ENCODE measurements around the gene GAL3ST2. TPM values are rescaled to one million over a fixed set of nuclear protein-coding genes. Genes with fewer than 3 reads are reported as not detected.

GAL3ST2 gene
- total RNA-seq, 1 donor from 2014 or later = 0.42 TPM

DNA sequence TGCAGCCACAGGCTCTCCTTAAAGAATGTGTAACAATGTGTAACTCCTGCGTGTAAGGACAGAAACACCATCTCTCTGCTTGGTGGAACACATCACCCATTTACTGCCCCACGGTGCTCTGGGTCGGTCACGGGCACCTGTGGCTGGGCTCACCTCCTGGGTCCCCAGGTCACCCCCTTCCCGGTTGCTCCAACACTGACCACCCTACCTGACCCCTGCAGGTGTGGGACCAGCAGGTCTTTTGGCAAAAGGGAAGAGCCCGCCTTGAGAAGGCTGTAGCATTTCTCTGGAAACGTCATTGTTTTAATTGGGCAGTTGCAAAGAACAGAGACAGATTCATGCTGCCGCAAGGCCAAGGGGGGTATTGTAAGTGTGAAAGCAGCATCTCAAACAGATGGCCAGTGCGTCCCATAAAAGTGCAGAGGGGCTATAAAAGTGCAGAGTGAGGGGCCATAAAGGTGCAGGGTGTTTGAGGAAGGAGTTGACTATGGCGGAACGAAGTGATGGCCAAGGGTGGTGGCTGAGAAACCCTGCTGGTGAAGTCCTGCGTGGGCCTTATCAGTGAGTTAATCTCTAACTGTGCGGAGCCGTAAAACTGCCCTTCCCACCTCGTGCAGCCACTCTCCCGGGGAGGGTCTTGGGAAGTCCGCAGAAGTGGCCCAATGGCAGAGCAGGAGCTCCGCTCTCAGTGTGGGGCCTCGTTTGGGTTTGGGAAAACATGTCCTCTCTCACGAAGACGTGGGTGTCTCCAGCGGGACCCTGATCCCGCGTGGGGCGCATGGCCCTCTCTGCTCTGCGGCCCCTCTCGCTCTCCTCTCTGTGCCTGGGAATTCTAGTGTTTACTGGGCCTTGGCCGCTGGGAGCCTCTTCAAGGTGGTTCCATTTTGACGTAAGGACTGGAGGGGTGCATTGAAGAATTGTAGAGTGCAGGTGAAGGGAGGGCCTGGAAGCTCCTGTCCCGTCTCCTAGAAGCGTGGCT lies 18.7 kb downstream of the GAL3ST2 start:
- no peaks in the 10 kb centered on the region for H3K4me1 Mint-ChIP-seq (ENCODE audit: low read depth, unreplicated experiment)
- peaks cover 13% of the 10 kb centered on the region for H3K36me3 Mint-ChIP-seq (ENCODE audit: unreplicated experiment)
- H3K4me3 Mint-ChIP-seq (ENCODE audit: unreplicated experiment) = no peak overlapping the region
- DNase-seq = no peak
- H3K27me3 Mint-ChIP-seq (ENCODE audit: unreplicated experiment) = peaks cover 2% of the 10 kb centered on the region
- peaks cover 8% of the 10 kb centered on the region for H3K9me3 Mint-ChIP-seq (ENCODE audit: unreplicated experiment)
- no peak overlapping the region for H3K27ac Mint-ChIP-seq (ENCODE audit: unreplicated experiment)
- TF ChIP-seq, protein P1, sequence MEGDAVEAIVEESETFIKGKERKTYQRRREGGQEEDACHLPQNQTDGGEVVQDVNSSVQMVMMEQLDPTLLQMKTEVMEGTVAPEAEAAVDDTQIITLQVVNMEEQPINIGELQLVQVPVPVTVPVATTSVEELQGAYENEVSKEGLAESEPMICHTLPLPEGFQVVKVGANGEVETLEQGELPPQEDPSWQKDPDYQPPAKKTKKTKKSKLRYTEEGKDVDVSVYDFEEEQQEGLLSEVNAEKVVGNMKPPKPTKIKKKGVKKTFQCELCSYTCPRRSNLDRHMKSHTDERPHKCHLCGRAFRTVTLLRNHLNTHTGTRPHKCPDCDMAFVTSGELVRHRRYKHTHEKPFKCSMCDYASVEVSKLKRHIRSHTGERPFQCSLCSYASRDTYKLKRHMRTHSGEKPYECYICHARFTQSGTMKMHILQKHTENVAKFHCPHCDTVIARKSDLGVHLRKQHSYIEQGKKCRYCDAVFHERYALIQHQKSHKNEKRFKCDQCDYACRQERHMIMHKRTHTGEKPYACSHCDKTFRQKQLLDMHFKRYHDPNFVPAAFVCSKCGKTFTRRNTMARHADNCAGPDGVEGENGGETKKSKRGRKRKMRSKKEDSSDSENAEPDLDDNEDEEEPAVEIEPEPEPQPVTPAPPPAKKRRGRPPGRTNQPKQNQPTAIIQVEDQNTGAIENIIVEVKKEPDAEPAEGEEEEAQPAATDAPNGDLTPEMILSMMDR (IDR thresholded peaks at IDR 0.05; ENCODE audit: partially characterized antibody, unreplicated experiment) = no peak

DNA sequence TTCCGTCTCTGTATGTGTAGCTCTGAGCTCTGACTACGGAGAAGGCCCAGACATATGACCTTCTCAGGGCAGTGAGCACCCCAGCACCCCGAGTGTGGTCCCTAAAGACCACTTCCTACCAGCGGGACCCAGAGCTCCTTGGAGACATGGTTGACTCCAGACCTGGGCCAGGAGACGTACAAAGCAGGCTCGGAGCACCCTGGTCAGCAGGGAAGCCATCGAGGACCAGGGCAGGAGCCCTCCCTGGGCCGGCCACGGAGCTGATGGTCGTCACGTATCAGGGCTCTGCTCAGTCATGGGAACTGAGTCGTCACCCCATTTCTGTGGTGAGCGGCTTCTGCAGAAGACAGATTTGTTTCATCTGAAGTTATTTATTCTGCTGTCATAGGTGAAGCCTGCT lies 19.6 kb downstream of the GAL3ST2 start:
- DNase-seq = peak; percentile 6
- peaks cover 4% of the 10 kb centered on the region for H3K36me3 Mint-ChIP-seq (ENCODE audit: unreplicated experiment)
- TF ChIP-seq, protein P1 (IDR thresholded peaks at IDR 0.05; ENCODE audit: partially characterized antibody, unreplicated experiment) = no peak
- H3K27me3 Mint-ChIP-seq (ENCODE audit: unreplicated experiment) = peaks cover 2% of the 10 kb centered on the region
- H3K4me1 Mint-ChIP-seq (ENCODE audit: low read depth, unreplicated experiment) = no peaks in the 10 kb centered on the region
- H3K4me3 Mint-ChIP-seq (ENCODE audit: unreplicated experiment) = no peak overlapping the region
- H3K9me3 Mint-ChIP-seq (ENCODE audit: unreplicated experiment) = peaks cover 5% of the 10 kb centered on the region
- H3K27ac Mint-ChIP-seq (ENCODE audit: unreplicated experiment) = no peak overlapping the region

DNA sequence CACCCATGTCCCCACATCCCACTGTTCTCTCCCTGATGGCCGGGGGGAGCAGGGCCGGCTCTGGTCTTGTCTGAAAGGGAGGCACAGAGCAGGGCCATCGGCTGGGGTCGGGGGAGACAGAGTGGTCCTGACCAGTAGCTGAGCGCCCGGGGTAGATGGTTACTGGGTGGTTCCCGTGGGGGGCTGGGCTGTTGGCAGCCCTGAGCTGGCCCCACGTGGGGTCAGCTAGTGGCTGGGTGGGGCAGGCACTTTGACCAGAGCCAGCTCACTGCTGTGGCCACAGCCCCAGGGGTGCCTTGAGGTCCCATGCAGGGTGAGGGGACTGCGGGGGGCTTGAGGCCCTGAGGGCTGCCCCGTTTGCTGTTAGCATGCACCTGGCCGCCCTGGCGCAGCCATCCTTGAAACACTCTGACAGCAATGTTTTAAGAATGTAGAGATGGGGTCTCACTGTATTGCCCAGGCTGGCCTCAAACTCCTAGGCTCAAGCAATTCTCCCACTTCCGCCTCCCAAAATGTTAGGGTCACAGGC lies 20.1 kb downstream of the GAL3ST2 start:
- no peak overlapping the region for H3K27ac Mint-ChIP-seq (ENCODE audit: unreplicated experiment)
- no peak overlapping the region for H3K4me3 Mint-ChIP-seq (ENCODE audit: unreplicated experiment)
- peaks cover 4% of the 10 kb centered on the region for H3K36me3 Mint-ChIP-seq (ENCODE audit: unreplicated experiment)

DNA sequence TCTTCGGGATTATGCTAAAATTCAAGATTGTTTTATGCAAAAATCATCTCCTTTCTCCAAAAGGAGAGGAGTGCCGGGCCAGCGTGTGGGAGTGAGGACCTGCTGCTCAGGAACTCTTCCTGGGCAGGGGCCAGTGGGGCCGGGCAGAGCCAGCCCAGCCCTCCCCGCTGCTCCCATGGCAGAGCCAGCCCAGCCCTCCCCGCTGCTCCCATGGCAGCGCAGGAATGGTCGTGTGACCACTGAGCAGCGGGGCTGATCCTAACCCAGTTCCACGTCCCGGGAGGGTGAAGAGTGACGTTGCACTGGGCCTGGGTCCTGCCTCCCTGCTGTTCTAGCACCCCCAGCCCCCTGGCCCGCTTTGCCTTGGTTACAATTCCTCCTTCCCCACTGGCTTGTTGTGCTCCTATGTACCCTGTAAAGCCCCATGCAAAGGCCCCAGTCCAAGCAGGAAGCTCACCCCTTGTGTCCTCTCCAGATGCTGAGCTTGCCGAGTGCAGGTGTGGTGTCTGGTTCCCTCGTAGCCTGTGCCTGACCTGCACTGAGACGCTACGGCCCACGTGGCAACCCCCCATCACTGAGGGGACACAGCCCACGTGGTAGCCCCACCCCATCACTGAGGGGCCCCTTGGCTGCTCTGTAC lies 20.9 kb downstream of the GAL3ST2 start:
- TF ChIP-seq, protein P1 (IDR thresholded peaks at IDR 0.05; ENCODE audit: partially characterized antibody, unreplicated experiment) = no peak
- Mint-ChIP-seq H3K36me3 (ENCODE audit: unreplicated experiment) (peaks cover 4% of the 10 kb centered on the region), H3K27ac (ENCODE audit: unreplicated experiment) (no peak overlapping the region), H3K4me3 (ENCODE audit: unreplicated experiment) (no peak overlapping the region), H3K4me1 (ENCODE audit: low read depth, unreplicated experiment) (no peaks in the 10 kb centered on the region), H3K9me3 (ENCODE audit: unreplicated experiment) (peaks cover 6% of the 10 kb centered on the region), H3K27me3 (ENCODE audit: unreplicated experiment) (peaks cover 2% of the 10 kb centered on the region)
- DNase-seq = peak; percentile 12

More for the DNA sequence above, 20.1 kb downstream of the GAL3ST2 start:
- peaks cover 2% of the 10 kb centered on the region for H3K27me3 Mint-ChIP-seq (ENCODE audit: unreplicated experiment)
- peak; percentile 10 for DNase-seq
- H3K9me3 Mint-ChIP-seq (ENCODE audit: unreplicated experiment) = peaks cover 5% of the 10 kb centered on the region
- TF ChIP-seq, protein P1 (IDR thresholded peaks at IDR 0.05; ENCODE audit: partially characterized antibody, unreplicated experiment) = no peak
- H3K4me1 Mint-ChIP-seq (ENCODE audit: low read depth, unreplicated experiment) = no peaks in the 10 kb centered on the region
